Stimulated activated CD8-positive, alpha-beta memory T cell treated with anti-CD3 and anti-CD28 coated beads, Interleukin-12 subunit alpha, Interleukin-12 subunit beta, amount 100 ng/mL, for 1 hour (primary cell): ENCODE measurements around the gene GNRH2.
"Not testable (repeated sequence)": the region's sequence is repeated elsewhere in the genome, so short reads cannot be mapped to it uniquely, and the experiment has no call there.

Source experiments
- DNase-seq: peaks from one replicate; pipeline ENCODE4 v3.0.0-alpha.2; 2020; ENCODE audit warnings: low read depth

The GNRH2 gene

DNA sequence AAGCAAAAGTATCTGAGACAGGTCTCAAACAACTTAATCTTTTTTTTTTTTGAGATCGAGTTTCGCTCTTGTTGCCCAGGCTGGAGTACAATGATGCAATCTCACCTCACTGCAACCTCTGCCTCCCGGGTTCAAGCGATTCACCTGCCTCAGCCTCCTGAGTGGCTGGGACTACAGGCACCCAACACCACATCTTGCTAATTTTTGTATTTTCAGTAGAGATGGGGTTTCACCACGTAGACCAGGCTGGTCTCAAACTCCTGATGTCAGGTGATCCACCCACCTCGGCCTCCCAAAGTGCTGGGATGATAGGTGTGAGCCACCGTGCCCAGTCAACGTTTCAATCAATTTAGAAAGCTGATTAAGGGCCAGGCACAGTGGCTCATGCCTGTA is 29.8 kb downstream of the GNRH2 start:
- not testable (repeated sequence) for DNase-seq

DNA sequence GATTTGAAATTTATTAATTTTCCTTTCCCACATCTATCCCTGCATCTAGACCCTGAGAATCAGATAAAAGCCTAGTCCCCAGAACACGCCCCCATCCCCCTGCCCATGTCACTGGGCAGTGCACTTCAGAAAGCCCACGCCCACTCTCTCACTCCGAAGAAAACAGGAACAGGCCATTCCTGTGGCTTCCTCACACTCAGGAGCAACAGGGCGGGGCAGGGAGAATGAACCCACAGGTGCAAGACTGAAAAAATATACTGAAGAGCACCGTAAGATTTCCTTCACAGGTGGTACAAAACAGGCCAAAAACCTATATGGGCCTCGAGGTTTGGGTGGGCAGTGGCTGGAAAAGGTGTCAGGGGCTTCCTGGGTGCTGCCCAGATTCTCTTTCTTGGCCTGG is 31.4 kb downstream of the GNRH2 start:
- DNase-seq, result no peak

DNA sequence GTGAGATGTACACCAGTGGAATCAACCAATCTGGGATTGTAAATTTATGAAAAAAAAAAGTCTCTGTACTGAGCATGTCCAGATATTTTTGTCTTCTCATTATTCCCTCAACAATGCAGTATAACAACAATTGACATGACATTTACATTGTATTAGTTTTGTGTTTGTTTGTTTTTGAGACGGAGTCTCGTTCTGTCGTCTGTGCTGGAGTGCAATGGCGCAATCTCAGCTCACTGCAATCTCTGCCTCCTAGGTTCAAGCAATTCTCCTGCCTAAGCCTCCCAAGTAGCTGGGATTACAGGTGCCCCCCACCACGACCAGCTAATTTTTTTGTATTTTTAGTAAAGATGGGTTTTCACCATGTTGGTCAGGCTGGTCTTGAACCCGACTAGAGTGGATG is 31.9 kb downstream of the GNRH2 start:
- not testable (repeated sequence) for DNase-seq

DNA sequence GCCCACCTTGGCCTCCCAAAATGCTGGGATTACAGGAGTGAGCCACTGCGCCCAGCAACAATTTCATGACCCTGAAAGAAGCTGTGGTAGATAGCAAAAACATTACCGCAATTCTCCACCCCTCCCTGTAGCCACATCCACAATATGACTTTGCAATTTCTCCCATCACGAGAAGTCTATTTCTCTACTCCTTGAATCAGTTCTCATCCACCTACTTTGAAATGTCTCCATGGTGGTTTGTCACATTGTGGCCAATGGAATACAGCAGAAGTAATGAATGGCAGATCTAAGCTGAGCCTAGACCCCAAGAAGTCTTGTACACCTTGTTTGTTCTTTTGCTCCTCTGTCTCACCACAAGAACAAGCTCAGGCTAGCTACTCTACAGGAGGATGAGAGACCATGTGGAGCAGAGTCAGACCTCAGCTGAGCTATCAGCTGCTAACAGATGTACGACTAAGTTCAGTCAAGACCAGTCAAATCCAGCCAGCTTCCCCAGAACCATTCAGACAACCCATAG is 34.3 kb downstream of the GNRH2 start:
- DNase-seq, result no peak

DNA sequence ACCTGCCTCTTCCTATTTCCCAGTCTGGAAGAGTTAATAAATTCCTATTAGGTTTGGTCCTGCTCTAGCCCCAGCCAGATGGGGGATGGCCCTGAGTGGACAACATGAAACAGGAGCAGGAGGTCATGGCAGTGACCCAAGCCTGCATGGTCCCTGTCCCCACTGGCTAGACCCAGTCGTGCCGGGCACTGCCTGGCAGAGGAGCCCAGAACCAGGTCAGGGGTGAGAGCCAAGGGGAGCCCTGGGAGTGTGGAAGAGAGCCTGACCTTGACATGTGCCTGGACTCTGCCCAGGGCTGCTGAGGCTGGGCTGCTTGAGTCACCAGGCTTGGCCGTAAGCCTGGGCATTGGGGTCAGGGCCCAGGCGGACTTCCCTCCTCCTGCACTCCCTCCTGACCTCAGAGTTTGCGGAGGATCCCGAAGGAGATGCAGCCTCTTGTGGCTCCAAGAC is 37.5 kb downstream of the GNRH2 start:
- DNase-seq, result no peak

DNA sequence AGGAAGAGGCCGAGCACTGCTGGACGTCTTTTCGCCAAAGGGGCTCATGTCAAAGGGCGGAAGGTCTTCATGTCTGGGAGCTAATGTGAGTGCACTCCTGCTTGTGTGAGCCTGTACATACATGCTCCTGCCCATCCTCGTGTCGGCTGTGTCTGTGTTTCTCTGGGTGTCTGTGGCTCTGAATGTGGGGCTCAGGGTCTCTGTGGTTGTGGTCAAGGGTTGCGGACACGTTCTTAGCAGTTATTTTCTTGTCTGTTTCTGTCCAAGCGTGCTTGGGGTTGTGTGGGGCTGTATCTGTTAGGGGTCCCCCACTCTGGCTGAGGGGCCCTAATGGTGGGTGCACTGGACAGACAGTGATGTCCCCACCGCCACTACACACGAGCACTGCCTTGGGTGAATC is 38.2 kb downstream of the GNRH2 start:
- DNase-seq, result no peak

DNA sequence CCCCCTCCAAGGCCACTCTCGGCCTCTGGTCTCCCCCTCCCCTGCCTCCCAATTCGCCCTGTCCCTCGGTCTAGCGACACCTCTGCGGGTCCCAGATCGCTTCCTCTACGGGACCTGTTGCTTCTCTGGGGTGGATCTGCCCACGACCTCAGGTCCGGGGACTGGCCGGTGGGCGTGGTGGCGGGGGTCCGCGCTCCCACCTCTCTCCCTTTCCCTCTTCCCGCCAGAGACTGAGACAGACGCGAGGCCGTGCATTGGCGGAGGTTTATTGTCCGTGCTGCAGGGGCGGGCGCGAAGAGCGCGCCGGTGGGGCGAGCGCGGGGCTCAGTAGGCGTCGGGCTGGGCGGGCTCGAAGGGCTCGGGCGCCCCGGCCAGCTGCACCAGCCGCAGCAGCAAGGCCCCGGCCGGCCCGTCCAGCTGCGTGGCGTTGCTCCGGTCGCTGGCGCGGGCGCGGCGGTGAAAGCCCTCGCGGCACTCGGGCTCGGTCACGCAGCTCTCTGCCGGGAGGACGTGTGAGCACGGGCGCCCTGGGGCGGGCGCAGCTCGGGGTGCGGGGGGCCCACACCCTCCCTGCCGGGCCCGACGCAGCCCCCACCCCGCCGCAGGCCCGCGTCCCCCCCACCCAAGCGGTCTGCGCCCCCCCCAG is 39.0 kb downstream of the GNRH2 start:
- DNase-seq, result no peak

DNA sequence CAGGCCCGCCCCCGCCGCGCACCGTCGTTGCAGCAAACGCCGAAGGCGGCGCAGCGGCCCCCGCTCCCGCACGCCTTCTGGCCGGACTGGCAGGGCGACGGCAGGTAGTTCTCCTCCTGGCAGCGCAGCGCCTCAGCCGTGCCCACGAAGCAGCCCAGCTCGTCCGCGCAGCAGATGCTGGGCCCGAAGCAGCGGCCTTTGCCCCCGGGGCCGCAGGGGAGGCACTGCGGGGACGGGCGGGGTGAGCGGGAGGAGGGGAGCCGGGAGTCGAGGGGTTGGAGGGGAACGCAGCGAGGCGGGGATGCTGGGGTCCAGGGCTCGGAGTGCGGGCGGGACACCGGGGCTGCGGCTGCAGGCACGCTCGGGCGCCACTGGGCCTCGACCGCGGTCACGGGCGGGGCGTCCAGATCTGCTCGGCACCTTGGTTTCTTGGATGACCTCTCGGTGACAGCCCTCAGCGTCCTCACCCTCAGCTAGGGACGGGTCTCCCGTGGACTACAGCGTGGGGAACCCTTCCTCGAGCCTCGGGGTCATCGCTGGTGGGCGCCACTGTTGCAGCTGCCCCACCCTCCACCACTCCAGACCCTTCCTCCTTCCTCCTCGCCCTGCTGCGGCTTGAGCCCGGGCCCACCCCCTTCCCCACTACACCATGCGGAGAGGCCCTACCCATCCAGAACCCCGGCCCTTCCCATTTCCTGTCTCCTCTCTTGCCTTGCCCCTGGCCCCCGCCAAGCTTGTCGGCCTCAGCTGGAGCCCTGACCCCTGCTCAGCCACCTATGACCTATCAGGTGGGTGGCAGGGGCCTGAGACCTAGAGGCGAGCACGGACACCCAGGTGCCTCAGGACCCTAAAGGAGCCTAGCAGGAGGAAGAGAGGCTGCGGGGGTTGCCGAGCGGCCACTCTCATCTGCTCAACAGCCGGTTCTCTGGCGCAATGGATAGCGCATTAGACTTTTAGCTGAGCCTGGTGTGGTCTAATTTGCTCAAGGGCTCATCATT is 39.8 kb downstream of the GNRH2 start:
- DNase-seq, result no peak

DNA sequence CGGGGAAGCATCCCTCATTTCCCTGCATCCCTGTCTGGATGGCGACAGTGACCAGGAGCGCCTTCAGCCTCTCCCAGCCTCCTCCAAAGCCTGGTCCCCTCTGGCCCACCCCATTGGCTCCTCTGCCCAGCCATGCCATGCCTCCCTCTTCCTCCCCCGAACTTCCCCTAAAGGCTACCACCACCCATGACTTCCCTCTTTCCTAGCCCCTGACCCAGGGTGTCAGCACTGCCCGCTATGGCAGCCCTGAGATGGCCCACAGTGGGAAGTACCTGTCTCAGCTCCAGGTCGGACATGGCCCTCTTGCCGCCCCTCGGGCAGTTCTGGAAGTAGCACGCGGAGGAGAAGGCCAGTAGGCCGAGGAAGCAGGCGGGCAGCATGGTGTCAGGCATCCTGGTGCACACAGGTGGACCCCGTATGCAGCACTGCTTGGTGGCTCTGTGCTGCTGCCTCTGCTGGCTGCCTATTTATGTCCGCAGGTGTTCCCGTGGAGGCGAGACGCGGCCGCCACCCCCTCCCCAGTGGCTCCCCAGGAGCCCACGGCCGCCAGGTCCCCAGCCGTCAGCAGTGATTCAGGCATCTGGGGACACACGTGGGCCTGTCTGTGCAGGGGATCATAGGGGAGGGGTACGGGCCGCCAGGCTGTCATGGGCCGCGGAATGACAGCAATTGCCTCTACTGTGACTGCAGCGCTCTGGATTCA is 41.0 kb downstream of the GNRH2 start, which contains the start of gene AVP:
Gene AVP (minus strand): TSS at position 442 of the 703 bp plus-strand sequence. CDS start 50 bp downstream, at position 392.
- DNase-seq, result no peak

DNA sequence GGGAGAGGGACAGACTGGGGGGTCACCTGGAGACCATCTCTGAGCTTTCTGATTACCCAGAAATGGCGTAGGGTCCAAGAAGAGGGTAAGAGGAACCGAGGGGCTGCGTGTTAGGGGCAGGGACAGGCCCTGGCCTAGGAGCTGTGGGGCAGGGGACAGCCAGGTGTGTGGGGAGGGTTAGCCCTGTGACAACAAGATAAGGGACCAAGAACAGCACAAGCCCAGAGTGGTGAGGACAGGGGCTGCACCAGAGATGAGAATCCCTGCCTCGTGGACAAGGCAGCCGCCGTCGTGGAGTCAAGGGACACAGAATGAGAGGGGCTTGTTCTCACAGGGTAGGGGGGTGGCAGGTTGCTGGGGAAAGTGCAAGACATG is 41.6 kb downstream of the GNRH2 start:
- DNase-seq, result no peak

DNA sequence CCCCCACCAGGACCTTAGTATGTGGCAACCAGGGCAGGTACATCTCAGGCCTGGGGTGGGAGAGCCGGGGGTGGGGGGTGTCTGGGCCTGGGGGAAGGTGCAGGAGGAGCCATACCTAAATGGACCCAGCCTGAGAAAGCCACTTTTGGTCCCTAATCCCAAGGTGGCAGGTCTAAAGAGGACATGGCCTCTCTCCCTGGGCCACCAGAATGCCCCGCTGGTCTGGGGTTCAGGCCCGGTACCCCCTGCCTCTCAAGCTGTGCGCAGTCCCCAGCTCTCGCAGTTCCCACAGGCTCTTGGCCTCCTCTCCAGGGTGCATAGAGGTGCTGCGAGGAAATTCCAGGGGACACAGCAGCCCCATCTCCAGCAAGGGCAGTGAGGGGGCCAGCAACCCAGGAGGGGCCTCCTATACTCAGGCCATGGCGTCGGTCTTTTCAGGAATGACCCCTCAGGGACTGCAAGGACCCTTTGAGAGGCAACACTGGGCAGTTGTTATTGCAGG is 42.2 kb downstream of the GNRH2 start:
- no peak for DNase-seq

DNA sequence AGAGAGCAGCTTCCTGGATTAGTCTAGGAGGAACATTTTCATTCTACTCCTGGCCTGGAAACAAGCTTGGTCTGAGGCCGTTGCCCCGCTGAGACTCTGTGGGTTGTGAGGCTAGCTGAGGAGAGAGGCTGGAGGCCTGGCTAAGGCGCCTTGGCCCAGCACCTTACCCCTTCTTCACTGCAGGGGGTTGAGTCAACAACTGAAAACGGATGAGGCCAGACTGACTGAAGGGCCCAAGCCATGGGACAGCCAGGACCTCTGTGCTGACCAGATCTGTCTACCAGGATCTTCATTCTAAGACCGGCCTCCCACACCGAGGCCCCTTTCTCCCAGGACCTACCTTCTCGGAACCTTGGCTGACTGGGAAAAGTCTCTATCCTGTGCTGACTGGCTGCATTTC is 44.6 kb downstream of the GNRH2 start:
- no peak for DNase-seq

DNA sequence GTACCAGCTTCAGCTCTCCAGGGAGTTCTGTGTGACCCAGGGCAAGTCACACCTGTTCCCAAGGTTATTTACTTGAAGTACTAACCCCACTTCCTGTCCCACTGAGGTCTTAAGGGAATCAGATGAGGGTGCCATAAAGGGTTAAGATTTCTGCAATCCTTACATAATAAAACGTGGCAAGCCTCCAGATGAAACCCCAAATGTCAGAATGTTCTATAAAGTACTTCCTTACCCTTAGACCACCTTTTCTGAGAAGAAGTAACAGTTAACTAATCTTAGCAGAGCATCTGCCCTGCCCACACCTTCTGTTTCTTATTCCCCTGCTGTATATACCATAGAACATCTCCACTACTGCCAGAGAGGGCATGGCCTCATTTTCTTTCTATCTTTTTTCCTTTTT is 47.1 kb downstream of the GNRH2 start:
- DNase-seq, result no peak

DNA sequence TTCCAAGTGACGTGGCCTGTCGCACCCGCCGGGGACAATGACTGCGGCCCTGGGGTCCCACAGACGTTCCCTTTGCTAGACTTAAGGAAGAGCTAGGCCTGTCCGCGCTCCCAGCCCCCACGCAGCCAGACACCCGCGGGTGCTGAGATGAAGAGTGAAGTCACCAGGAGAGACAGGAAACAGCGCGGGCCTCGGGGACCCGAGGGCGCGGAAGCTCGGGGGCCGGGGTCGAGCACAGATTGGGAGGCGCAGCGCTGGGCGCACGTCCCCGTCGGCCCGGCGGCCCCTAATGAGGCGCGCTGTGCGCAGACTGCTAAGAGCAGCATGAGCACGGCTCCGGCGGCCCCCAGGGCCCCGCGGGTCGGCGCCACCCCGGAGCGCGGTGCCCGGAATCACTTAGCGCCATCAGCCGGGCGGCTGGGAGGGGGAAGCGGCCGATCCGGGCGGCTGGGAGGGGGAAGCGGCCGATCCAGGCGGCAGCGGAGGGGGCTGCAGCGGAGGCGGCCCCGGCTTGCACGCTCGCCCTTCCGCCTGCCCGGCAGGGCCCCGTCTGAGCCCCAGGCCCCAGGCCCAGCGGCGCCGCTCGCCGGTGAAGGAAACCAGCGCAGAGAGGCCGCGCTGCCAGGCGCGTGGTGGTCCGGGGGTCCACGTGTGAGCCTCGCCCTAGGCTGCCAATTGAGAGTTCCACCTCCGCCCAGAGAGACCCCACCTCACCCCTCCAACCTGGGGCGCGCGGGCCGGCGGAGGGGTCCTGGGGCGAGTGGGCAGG is 49.4 kb downstream of the GNRH2 start:
- DNase-seq, result no peak

DNA sequence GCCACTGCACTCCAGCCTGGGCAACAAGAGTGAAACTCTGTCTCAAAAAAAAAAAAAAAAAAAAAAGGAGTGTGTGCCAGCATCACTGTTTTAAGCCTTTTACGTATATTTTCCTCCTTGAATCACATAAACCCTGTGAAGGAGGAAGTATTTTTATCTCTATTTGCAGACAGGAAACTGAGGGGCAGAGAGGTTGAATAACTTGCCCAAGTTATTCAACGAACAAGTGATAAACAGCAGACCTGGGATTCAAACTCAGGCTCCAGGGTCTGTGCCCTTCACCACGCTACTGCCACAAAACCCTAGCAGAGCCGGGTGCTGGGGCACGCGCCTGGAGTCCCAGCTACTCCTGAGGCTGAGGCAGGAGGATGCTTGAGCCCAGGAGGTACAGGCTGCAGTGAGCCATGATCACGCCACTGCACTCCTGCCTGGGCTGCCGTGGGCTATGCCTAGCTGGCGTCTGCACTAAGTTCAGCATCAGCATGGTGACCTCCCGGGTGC is 50.5 kb downstream of the GNRH2 start:
- DNase-seq, result no peak

DNA sequence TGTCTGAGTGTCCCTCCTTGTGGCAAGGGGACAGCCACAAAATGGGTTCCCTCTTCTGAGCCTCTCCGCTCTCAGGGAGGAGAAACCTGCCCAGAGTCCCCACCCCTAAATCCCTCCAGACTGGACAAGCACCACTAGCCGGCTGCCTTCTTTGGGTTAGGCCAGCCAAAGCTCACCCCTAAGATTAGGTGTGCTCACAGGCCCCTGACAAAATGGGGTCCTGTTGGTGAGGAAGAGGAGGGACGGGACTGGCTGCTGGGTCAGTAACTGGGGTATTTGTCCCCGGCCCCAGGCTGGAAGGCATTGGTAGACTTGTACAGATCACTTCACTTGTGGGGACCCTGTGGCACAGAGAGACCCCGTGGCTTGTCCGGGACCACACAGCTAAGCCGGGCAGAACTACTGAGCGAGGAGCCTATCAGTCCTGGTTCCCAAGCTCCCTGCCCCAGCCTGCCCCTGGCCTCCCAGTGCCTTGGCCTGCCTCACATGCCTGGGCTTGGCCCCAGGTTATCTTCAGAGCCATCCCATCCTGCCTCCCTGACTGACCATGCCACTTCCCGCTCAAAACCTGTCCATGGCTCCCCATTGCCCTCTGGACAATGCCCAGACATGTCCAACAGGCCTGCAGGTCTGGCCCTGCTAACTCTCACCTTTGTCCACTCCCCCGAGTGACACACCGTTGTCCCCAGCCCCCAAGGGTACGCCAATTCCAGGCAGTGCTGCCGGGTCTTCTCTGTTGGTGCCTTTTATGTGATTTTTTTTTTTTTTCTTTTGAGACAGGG is 51.6 kb downstream of the GNRH2 start:
- DNase-seq, result no peak
